Common myeloid progenitor, CD34-positive (primary cell): Measurements from ENCODE around the gene ADARB2.

Experiments
- CTCF ChIA-PET: fragments of 350-600 bp; sonication (Branson Sonifier 250); formaldehyde crosslinking; loops from one replicate; lab custom pipeline; 2021; ENCODE audit warnings: antibody characterized with exemption; lab: Charles Lee
- POLR2A ChIA-PET: fragments of 350-600 bp; sonication (Branson Sonifier 250); formaldehyde crosslinking; loops from one replicate; lab custom pipeline; 2021; ENCODE audit warnings: antibody characterized with exemption; lab: Charles Lee
- DNase-seq, 3 donors: peaks; one replicate each; pipeline versions ENCODE4 v3.0.0 to v3.0.0-alpha.2; 2013
- H3K27ac ChIP-seq, 2 experiments: 1 replicate in 1 of 2; 2 replicates in 1 of 2; pipeline ENCODE4 v1.7.0; 2013; ENCODE audit warnings: inconsistent platforms in 2 of 2, low read length in 2 of 2, mild to moderate bottlenecking in 2 of 2, low read depth in 1 of 2, moderate library complexity in 1 of 2; ENCODE audit not compliant: severe bottlenecking in 2 of 2, insufficient read depth in 1 of 2, poor library complexity in 1 of 2
- H3K27me3 ChIP-seq, 5 experiments: replicated peaks in 2 of 5; 1 replicate in 3 of 5; 2 replicates in 2 of 5; pipeline versions ENCODE4 v1.6.1 to v1.7.0; 2013; ENCODE audit warnings: low read length in 4 of 5, mild to moderate bottlenecking in 2 of 5, moderate library complexity in 2 of 5, inconsistent platforms in 1 of 5; ENCODE audit not compliant: insufficient read depth in 5 of 5, control insufficient read depth in 4 of 5
- H3K36me3 ChIP-seq, 4 experiments: 1 replicate in 2 of 4; 2 replicates in 2 of 4; pipeline versions ENCODE4 v1.6.1 to v1.7.0; 2013; ENCODE audit warnings: low read length in 3 of 4, control low read depth in 1 of 4, mild to moderate bottlenecking in 1 of 4; ENCODE audit not compliant: control insufficient read depth in 4 of 4, insufficient read depth in 4 of 4
- H3K4me1 ChIP-seq, 4 experiments: 1 replicate in 3 of 4; 2 replicates in 1 of 4; pipeline versions ENCODE4 v1.6.1 to v1.7.1; 2013; ENCODE audit warnings: low read length in 3 of 4, mild to moderate bottlenecking in 3 of 4, control low read depth in 1 of 4, inconsistent platforms in 1 of 4, moderate library complexity in 1 of 4; ENCODE audit not compliant: control insufficient read depth in 4 of 4, insufficient read depth in 4 of 4; ENCODE audit errors: control extremely low read depth in 1 of 4
- H3K4me3 ChIP-seq, 7 experiments: 1 replicate in 4 of 7; 2 replicates in 3 of 7; pipeline versions ENCODE4 v1.5.1 to v1.7.0; 2013; ENCODE audit warnings: mild to moderate bottlenecking in 7 of 7, low read length in 6 of 7, moderate library complexity in 6 of 7, inconsistent platforms in 2 of 7, low read depth in 2 of 7, control low read depth in 1 of 7; ENCODE audit not compliant: insufficient read depth in 4 of 7, control insufficient read depth in 1 of 7; ENCODE audit errors: extremely low read depth in 1 of 7
- H3K9me3 ChIP-seq, 5 experiments: 1 replicate in 4 of 5; 2 replicates in 1 of 5; pipeline versions ENCODE4 v1.6.1 to v1.7.1; 2013; ENCODE audit warnings: low read length in 4 of 5, mild to moderate bottlenecking in 2 of 5, inconsistent platforms in 1 of 5, low read depth in 1 of 5, moderate library complexity in 1 of 5; ENCODE audit not compliant: control insufficient read depth in 4 of 5, insufficient read depth in 2 of 5; ENCODE audit errors: control extremely low read depth in 1 of 5
- WGBS: methylation state at CpG from one replicate; pipeline ENCODE4 v1.1.5; 2013; ENCODE audit not compliant: insufficient coverage; 5-methylcytosine and 5-hydroxymethylcytosine counted together

ADARB2 gene

DNA sequence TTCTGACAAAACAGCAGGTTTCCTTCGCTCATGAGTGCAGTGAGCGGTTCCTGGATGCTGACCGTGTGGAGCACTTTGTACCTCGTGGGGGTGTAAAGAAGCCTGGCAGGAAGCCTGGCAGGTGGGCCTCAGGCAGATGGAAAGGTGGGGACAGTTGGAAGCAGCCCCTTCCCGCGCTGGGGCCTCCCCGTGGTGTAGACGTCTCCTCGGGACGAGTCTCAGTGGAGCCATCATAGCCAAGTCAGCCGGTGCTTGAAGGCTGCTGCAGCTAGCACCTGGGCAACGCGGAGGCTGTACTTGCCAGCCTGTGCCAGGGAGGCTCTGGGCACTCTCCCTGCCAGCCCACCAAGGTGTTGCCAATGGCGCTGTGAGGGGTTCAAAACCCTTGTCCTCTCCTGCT is 526.7 kb downstream of the ADARB2 start:
- POLR2A ChIA-PET, result no interaction called here
- H3K27me3 ChIP-seq, result peaks cover 0 to 4% (median 0%) of the 10 kb centered on the region in 5 experiments
- no peaks in the 10 kb centered on the region for H3K9me3 ChIP-seq
- H3K4me1 ChIP-seq, result no peaks in the 10 kb centered on the region
- DNase-seq, result no peak
- no peak overlapping the region for H3K27ac ChIP-seq
- H3K4me3 ChIP-seq, result no peak overlapping the region
- 88% methylated on average over 12 of the region's 14 CpGs for WGBS
- CTCF ChIA-PET, result no interaction called here
- no peaks in the 10 kb centered on the region for H3K36me3 ChIP-seq

- WGBS, result 100% methylated on average over 5 of the region's 8 CpGs
- CTCF ChIA-PET, result no interaction called here
Measured at GRCh38 chr10:1209355-1209979, 527.9 kb downstream of the ADARB2 start.

GRCh38 chr10:1208366-1209311 is 528.7 kb downstream of the ADARB2 start:
- Histone ChIP-seq H3K9me3 (no peaks in the 10 kb centered on the region), H3K4me3 (no peak overlapping the region), H3K27ac (no peak overlapping the region), H3K27me3 (peaks cover 0 to 6% (median 0%) of the 10 kb centered on the region in 5 experiments), H3K36me3 (no peaks in the 10 kb centered on the region), H3K4me1 (no peaks in the 10 kb centered on the region)
- 94% methylated on average over 14 of the region's 20 CpGs for WGBS
- DNase-seq, result no peak
- POLR2A ChIA-PET, result no interaction called here
- CTCF ChIA-PET, result no interaction called here

More at GRCh38 chr10:1209355-1209979, 527.9 kb downstream of the ADARB2 start:
- peaks cover 0 to 6% (median 0%) of the 10 kb centered on the region in 5 experiments for H3K27me3 ChIP-seq
- no peak overlapping the region for H3K27ac ChIP-seq
- no peak for DNase-seq
- no peaks in the 10 kb centered on the region for H3K9me3 ChIP-seq
- POLR2A ChIA-PET, result no interaction called here
- no peak overlapping the region for H3K4me3 ChIP-seq
- no peaks in the 10 kb centered on the region for H3K36me3 ChIP-seq
- no peaks in the 10 kb centered on the region for H3K4me1 ChIP-seq

- ChIA-PET POLR2A (no interaction called here), CTCF (no interaction called here)
- Histone ChIP-seq H3K27ac (no peak overlapping the region), H3K9me3 (no peaks in the 10 kb centered on the region), H3K4me1 (no peaks in the 10 kb centered on the region), H3K4me3 (no peak overlapping the region), H3K36me3 (no peaks in the 10 kb centered on the region), H3K27me3 (peaks cover 0 to 6% (median 2%) of the 10 kb centered on the region in 5 experiments)
- DNase-seq, result no peak
- 96% methylated on average over 15 of the region's 19 CpGs for WGBS
Measured at GRCh38 chr10:1206601-1207000, 530.7 kb downstream of the ADARB2 start.

DNA sequence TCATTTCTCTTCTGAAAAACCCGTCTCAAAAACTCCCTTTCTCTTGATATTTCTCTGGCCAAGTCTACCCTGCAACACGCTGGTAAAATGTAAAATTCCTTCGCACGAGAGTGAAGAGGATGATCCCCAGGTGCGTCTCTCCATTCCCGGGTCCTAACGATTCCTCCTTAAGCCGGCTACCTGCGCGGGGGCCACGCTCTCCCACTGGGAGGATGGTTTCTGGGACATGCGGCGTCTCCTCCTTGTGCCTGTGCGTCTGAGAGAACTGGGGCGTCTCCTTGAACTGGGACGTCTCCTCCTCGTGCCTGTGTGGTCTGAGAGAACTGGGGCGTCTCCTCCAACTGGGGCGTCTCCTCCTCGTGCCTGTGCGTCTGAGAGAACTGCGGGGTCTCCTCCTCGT is 531.2 kb downstream of the ADARB2 start:
- peaks cover 0 to 6% (median 2%) of the 10 kb centered on the region in 5 experiments for H3K27me3 ChIP-seq
- H3K27ac ChIP-seq, result no peak overlapping the region
- ChIA-PET POLR2A (no interaction called here), CTCF (no interaction called here)
- no peaks in the 10 kb centered on the region for H3K9me3 ChIP-seq
- H3K4me1 ChIP-seq, result no peaks in the 10 kb centered on the region
- no peak overlapping the region for H3K4me3 ChIP-seq
- DNase-seq, result no peak
- H3K36me3 ChIP-seq, result no peaks in the 10 kb centered on the region
- 93% methylated on average over 23 of the region's 23 CpGs for WGBS

DNA sequence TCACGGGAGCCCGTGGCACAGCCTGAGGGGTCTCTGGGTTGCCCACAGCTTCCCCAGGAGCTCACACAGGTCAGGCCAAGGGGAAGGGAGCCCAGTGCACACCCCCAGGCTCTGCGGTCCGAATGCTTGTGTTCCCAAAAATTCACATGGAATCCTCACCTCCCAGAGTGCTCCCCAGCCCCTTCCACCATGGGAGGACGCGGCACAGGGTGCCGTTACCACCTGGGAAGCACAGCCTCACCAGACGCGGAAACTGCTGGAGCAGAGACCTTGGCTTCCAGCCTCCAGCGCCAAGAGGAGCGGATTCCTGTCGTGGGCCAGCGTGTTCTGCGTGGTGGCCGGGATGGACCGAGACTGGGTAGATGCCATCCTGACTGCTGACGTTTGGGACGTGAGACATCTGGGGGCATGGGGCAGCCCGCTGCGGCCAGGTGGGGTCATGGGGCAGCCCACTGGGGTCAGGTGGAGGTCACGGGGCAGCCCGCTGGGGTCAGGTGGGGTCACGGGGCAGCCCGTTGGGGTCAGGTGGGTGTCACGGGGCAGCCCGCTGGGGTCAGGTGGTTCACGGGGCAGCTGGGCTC is 531.8 kb downstream of the ADARB2 start:
- ChIA-PET POLR2A (no interaction called here), CTCF (no interaction called here)
- no peaks in the 10 kb centered on the region for H3K4me1 ChIP-seq
- H3K9me3 ChIP-seq, result no peaks in the 10 kb centered on the region
- WGBS, result 95% methylated on average over 21 of the region's 27 CpGs
- H3K36me3 ChIP-seq, result no peaks in the 10 kb centered on the region
- no peak overlapping the region for H3K4me3 ChIP-seq
- no peak for DNase-seq
- peaks cover 0 to 6% (median 0%) of the 10 kb centered on the region in 5 experiments for H3K27me3 ChIP-seq
- no peak overlapping the region for H3K27ac ChIP-seq
